Loucy (cell line): ENCODE data around the gene SLC12A4.

Experiments
- EZH2phosphoT487 ChIP-seq: fragments of 200-600 bp; IDR thresholded peaks from 2 replicates; pipeline ENCODE4 v1.6.1; 2018; ENCODE audit warnings: antibody characterized with exemption, mild to moderate bottlenecking, moderate library complexity, borderline replicate concordance
- TF ChIP-seq, protein P1 (sequence below): fragments of 200-600 bp; sonication (generic); conservative IDR thresholded peaks from 2 replicates; pipeline ENCODE4 v1.5.1; 2014; ENCODE audit warnings: mild to moderate bottlenecking, antibody characterized with exemption, low read length

DNA sequence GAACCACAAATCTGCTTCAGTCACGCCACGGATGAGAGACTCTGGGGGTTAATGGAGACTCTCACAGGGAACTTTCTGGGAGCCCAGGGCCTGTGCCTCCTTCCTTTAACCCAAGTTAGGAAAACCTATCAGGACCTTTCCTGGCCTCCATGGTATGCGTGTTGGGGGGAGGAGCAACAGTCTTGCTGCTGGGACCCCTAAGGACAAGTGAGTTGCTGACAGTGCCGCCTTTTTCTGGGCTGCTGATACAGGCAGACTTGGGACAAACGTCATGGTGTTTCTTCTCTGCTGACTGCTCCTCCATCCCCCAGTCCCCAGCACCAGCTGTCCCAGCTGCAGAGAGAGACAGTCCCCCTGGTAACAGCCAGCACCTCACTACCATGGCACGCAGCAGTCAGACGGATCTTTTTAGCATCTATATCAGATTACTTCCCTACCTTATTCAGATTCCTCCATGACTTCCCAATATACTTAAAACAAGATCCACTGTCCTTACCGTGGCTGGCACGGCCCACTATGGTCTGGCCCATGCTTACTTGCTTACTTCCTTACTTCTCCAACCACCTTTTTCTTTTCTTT lies 40.8 kb upstream of the SLC12A4 start:
- no peak for TF ChIP-seq EZH2phosphoT487
- TF ChIP-seq, protein P1, sequence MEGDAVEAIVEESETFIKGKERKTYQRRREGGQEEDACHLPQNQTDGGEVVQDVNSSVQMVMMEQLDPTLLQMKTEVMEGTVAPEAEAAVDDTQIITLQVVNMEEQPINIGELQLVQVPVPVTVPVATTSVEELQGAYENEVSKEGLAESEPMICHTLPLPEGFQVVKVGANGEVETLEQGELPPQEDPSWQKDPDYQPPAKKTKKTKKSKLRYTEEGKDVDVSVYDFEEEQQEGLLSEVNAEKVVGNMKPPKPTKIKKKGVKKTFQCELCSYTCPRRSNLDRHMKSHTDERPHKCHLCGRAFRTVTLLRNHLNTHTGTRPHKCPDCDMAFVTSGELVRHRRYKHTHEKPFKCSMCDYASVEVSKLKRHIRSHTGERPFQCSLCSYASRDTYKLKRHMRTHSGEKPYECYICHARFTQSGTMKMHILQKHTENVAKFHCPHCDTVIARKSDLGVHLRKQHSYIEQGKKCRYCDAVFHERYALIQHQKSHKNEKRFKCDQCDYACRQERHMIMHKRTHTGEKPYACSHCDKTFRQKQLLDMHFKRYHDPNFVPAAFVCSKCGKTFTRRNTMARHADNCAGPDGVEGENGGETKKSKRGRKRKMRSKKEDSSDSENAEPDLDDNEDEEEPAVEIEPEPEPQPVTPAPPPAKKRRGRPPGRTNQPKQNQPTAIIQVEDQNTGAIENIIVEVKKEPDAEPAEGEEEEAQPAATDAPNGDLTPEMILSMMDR = no peak
